GM12874 (cell line): ENCODE measurements around the gene APP.

Experiments used
- TF ChIP-seq, protein P1 (sequence below): IDR thresholded peaks from 2 replicates; pipeline ENCODE4 v1.5.1; 2011; ENCODE audit warnings: low read depth, mild to moderate bottlenecking, control low read depth, low read length, moderate library complexity; ENCODE audit not compliant: insufficient read depth

The APP gene

DNA sequence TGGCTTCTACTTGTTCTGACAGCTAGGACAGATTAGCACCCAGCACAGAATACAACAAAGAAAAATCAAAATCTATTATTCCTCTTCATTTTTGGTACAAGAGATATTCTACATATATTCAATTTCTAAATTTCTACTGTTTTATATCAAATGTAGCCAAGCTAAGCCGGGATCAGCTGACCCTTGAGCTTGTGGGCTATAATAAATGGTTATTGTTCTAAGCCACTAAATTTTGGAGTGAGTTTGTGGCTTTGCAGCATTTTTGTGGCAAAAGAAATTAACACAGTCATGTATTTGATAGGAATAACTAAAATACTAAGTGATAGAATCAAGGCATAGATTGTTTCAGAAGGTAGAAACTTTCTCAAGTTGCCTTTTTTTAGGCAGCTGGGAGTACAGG lies 50.7 kb downstream of the APP start:
- TF ChIP-seq, protein P1, sequence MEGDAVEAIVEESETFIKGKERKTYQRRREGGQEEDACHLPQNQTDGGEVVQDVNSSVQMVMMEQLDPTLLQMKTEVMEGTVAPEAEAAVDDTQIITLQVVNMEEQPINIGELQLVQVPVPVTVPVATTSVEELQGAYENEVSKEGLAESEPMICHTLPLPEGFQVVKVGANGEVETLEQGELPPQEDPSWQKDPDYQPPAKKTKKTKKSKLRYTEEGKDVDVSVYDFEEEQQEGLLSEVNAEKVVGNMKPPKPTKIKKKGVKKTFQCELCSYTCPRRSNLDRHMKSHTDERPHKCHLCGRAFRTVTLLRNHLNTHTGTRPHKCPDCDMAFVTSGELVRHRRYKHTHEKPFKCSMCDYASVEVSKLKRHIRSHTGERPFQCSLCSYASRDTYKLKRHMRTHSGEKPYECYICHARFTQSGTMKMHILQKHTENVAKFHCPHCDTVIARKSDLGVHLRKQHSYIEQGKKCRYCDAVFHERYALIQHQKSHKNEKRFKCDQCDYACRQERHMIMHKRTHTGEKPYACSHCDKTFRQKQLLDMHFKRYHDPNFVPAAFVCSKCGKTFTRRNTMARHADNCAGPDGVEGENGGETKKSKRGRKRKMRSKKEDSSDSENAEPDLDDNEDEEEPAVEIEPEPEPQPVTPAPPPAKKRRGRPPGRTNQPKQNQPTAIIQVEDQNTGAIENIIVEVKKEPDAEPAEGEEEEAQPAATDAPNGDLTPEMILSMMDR, result no peak

DNA sequence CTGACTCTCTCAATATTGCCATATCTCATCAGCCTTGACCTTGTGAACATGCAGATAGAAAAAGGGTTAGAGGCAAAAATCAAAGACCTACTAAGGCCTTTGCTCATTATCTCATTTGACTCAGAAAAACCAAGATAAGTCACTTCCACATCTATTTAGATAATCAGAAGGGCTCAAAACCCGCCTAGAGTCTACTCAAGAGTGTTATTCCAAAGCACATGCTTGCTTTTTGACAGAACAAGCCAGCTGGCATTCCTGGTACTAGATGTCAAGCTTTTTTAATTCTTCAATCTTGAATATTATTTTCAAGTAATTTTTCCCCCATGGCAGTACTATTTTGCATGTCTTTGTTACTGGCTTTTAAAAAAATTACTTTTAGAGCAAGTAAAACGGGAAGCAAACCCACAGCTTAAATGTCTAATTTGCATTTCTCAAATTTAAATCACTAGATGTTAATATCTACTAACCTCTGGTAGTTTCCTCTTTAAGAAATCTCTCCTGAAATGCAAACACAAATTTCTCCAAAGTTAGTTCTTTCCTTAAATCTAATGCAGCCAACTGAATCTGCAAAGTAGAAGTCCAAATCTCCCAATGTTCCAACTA lies 51.5 kb downstream of the APP start:
- TF ChIP-seq, protein P1, result no peak

DNA sequence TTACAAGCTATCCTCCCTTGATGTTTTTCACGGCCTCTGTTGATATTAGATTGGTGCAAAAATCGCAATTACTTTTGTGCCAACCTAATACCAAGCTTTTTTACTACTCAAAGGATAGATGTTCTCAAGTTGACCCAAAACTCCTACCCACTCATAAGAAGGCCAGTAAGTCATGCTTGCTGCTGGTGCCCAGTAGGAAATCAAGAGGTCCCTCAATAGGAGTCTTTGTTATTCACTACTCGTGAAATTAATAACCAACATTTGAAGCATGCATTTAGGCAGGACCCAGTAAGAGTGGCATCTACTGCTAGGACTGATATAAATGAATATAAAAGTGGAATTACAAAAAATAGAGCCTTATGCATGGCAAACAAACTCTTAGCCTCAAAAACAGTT lies 52.6 kb downstream of the APP start:
- TF ChIP-seq, protein P1, result no peak

DNA sequence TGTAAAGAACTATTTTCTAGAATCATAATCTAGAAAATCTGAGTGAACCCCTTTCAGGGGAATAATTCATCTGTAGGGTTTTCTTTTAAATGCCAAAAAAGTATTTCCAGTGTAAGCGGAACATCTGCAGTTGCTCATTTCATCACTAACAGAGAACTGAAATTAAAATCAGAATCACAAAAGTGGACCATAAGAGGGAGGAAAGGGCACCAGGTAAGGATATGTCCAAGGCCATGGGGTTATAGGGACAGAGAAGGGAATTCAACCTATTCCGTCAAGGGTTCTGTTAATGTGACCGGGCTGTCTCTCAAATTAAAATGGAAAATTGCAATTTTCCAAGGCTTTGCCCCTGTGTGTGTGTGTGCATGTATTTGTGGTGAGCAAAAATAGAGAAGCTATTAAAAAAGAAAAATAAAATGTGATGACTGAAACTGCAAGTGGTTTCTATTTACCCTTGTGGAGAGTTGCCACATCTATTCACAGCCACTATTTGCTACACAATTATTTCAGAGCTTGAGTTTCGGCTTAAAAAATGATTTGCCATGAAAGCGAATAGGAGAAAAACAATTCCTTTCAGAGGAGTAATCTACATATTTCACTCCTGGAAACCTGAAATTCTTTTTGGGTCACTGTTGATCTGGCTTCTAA lies 53.1 kb downstream of the APP start:
- TF ChIP-seq, protein P1, result no peak

DNA sequence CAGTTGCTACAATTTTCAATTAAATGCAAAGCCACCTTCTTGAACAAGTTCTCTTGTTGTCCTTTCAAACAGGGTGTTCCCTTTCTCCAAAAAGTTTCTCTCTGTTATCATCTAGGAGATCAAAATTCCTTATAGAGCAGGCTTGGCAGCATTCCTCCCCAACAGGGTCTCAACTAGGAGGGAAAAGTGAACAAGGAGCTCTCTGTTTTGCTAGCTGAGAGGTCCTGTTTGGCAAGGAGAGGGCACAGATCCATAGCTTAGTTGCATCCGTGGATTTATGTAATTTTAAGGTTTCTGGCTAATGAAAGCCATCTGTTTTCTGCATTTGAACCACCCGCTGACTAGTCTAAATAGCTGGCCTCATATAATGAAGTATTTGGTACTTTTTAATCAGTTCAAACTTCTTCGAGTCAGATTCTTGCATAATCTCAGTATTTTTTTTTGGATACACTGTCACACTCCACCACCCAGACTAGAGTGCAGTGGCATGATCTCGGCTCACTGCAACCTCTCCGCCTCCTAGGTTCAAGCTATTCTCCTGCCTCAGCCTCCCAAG lies 54.0 kb downstream of the APP start:
- TF ChIP-seq, protein P1, result no peak

DNA sequence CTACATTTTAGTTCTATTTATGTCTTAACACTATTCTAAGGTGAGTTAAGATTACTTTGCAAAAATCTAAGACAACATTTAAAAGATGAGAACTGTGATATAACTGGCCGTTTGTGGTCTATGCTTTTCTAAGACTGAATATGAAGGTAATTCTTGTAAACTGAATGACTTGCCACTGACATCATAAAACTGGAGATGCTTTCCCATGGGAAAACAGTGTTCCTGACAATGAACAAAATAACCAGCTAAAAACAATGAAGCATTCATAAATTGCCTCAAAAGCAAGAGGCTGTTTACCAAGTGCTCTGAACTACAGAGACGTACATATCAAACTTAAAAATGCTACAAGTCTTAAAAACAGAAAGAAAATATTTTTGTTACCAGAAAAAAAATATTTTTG lies 54.7 kb downstream of the APP start:
- TF ChIP-seq, protein P1, result no peak

DNA sequence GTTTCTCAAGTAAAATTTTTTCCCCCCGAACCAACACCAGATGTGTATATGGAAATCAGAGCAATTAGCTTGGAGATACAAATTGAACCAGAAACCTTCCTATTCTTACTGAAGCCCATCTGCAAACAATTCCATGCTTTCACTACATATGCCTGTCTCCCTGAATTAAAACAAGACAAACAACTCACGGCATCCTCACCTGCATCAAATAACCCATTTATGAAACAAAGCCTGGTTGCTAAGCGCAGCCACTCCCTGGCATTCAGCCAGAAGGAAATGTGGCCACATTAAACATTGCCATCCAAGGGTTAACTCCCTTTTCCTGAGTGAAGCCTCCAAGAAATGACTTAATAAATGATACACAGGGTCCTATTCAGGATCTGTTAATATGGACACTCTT lies 55.3 kb downstream of the APP start:
- TF ChIP-seq, protein P1, result no peak
